OCI-LY1 (cell line): ENCODE data around the gene PTPRCAP.

ENCODE experiments used
- H2AFZ ChIP-seq: fragments of 200-600 bp; sonication (generic), shearing (Covaris generic); 2 replicates; pipeline ENCODE4 v1.6.0; 2014; ENCODE audit warnings: antibody characterized with exemption, mild to moderate bottlenecking, low read length
- H3F3A ChIP-seq: fragments of 200-600 bp; sonication (generic), shearing (Covaris generic); 2 replicates; pipeline ENCODE4 v1.6.0; 2014; ENCODE audit warnings: mild to moderate bottlenecking, antibody characterized with exemption, low read length, moderate library complexity; ENCODE audit not compliant: insufficient read depth
- H3K27ac ChIP-seq: fragments of 200-600 bp; sonication (generic); 2 replicates; pipeline ENCODE4 v1.5.1; 2014; ENCODE audit warnings: low read length, mixed run types, mild to moderate bottlenecking, low read depth; ENCODE audit not compliant: poor library complexity, severe bottlenecking
- H3K27me3 ChIP-seq: fragments of 200-600 bp; sonication (generic); 2 replicates; pipeline ENCODE4 v1.6.0; 2014; ENCODE audit warnings: antibody characterized with exemption, mild to moderate bottlenecking, low read length, moderate library complexity; ENCODE audit not compliant: insufficient read depth
- H3K36me3 ChIP-seq: fragments of 200-600 bp; sonication (generic); 2 replicates; pipeline ENCODE4 v1.6.1; 2014; ENCODE audit warnings: mild to moderate bottlenecking, antibody characterized with exemption, low read length, moderate library complexity, mixed read lengths; ENCODE audit not compliant: insufficient read depth
- H3K4me1 ChIP-seq: fragments of 200-600 bp; sonication (generic); 2 replicates; pipeline ENCODE4 v1.5.1; 2014; ENCODE audit warnings: mild to moderate bottlenecking, low read length, moderate library complexity; ENCODE audit not compliant: insufficient read depth, severe bottlenecking
- H3K4me2 ChIP-seq: fragments of 200-600 bp; sonication (generic), shearing (Covaris generic); 2 replicates; pipeline ENCODE4 v1.6.1; 2014; ENCODE audit warnings: low read length
- H3K4me3 ChIP-seq: fragments of 200-600 bp; sonication (generic); 2 replicates; pipeline ENCODE4 v1.5.1; 2014; ENCODE audit warnings: low read length, low read depth, mild to moderate bottlenecking, mixed read lengths; ENCODE audit not compliant: poor library complexity, severe bottlenecking
- H3K79me2 ChIP-seq: fragments of 200-600 bp; shearing (Covaris generic); 2 replicates; pipeline ENCODE4 v1.6.1; 2016; ENCODE audit warnings: mixed run types, low read length, mixed read lengths; ENCODE audit not compliant: insufficient read depth
- H3K9ac ChIP-seq: fragments of 200-600 bp; sonication (generic), shearing (Covaris generic); 2 replicates; pipeline ENCODE4 v1.6.1; 2014; ENCODE audit warnings: mild to moderate bottlenecking, low read length, mixed read lengths
- H3K9me2 ChIP-seq: fragments of 200-600 bp; sonication (generic), shearing (Covaris generic); 2 replicates; pipeline ENCODE4 v1.6.1; 2014; ENCODE audit warnings: low read depth, mild to moderate bottlenecking, low read length, mixed read lengths
- H3K9me3 ChIP-seq: fragments of 200-600 bp; shearing (Covaris generic); 2 replicates; pipeline ENCODE4 v1.6.1; 2014; ENCODE audit warnings: low read length, mixed read lengths
- H4K20me1 ChIP-seq: fragments of 200-600 bp; sonication (generic), shearing (Covaris generic); 2 replicates; pipeline ENCODE4 v1.6.0; 2016; ENCODE audit warnings: mild to moderate bottlenecking, low read length; ENCODE audit not compliant: insufficient read depth
- EZH2 ChIP-seq: fragments of 200-600 bp; sonication (generic), shearing (Covaris generic); IDR thresholded peaks from 2 replicates; pipeline ENCODE4 v1.8.0; 2017; ENCODE audit warnings: borderline replicate concordance, mixed run types, mild to moderate bottlenecking, antibody characterized with exemption, low read length, moderate library complexity, mixed read lengths
- TF ChIP-seq, protein P1 (sequence below): fragments of 200-600 bp; sonication (generic), shearing (Covaris generic); IDR thresholded peaks from 2 replicates; pipeline ENCODE4 v1.5.1; 2017; ENCODE audit warnings: mild to moderate bottlenecking, antibody characterized with exemption, low read length, moderate library complexity, mixed read lengths

Gene PTPRCAP

DNA sequence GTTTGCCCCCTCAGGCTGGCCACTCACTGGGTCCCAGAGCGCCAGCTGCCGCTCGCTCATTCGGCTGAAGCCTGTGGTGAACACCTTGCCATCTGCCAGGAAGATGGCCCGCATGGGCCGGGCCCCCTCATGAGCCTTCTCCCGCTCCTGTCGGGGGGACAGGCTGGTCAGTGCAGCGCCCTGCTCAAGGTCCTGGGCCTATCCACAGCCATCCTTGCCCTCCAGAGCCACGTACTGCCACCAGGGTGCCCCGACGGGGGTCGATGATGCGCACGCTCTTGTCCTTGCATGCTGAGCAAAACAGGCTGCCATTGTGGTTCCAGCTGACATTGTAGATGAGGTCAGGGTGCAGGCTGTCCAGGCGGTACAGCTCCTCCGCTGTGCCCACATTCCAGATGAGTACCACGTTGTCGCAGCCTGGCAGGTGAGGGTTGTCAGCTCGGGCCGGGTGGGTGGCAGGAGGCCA lies 3.6 kb upstream of the PTPRCAP start:
- Histone ChIP-seq H2AFZ (no peak overlapping the region), H3K9me2 (no peaks in the 10 kb centered on the region), H3K4me3 (no peak overlapping the region), H3K9ac (no peak overlapping the region; the same call in 1 of the 2 replicates), H3K4me2 (peak overlapping the region; percentile 89), H3K36me3 (peaks cover 4% of the 10 kb centered on the region), H3K4me1 (peaks cover 94% of the 10 kb centered on the region), H3K27me3 (no peaks in the 10 kb centered on the region), H3K79me2 (no peaks in the 10 kb centered on the region), H3K9me3 (no peaks in the 10 kb centered on the region), H3K27ac (peak overlapping the region; percentile 97), H3F3A (peaks cover 9% of the 10 kb centered on the region; the same call in 1 of the 2 replicates), H4K20me1 (no peaks in the 10 kb centered on the region)
- TF ChIP-seq, protein P1, sequence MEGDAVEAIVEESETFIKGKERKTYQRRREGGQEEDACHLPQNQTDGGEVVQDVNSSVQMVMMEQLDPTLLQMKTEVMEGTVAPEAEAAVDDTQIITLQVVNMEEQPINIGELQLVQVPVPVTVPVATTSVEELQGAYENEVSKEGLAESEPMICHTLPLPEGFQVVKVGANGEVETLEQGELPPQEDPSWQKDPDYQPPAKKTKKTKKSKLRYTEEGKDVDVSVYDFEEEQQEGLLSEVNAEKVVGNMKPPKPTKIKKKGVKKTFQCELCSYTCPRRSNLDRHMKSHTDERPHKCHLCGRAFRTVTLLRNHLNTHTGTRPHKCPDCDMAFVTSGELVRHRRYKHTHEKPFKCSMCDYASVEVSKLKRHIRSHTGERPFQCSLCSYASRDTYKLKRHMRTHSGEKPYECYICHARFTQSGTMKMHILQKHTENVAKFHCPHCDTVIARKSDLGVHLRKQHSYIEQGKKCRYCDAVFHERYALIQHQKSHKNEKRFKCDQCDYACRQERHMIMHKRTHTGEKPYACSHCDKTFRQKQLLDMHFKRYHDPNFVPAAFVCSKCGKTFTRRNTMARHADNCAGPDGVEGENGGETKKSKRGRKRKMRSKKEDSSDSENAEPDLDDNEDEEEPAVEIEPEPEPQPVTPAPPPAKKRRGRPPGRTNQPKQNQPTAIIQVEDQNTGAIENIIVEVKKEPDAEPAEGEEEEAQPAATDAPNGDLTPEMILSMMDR: no peak
- TF ChIP-seq EZH2: no peak

DNA sequence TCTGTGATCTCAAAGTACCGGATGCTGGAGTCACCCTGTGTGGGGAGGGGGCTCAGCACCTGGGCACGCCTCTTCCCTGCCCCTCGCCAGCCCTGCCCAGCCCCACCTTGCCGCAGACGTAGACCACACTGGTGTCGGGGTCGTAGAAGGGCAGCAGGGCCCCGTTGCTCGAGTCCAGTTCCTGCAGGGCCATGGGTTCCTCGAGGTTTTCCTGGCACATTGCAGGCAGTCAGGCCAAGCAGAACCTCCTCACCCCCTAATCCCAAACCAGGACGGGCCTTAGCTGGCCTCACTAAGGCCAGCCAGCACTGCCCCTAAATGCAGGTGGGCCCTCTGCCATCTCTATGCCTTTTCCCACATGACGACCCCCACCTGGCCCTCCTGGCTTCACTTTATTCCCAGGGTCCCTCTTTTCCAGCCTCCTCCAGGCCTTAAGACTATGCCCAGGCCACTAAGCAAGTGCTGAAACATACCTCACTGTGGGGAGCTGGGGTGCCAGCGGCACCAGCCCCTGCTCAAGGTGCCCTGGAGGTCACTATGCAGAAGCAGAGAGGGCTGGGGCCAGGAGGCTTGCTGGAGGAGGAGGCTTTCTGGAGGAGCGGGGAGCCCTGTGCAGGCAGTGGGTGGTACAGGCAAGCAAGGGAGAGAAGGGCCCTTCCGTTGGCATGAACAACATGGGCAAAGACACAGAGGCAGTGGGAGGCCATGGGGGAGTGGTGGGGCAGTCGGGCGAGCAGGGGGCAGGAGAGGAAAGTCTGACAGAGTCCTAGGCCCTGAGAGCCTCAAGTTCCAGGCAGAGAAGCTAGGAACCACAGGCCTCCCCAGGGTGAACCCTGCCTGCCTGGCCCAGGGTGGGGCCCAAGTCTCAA lies 3.0 kb upstream of the PTPRCAP start:
- Histone ChIP-seq H3K36me3 (peaks cover 11% of the 10 kb centered on the region), H3K27ac (peak overlapping the region; percentile 97), H3K79me2 (no peaks in the 10 kb centered on the region), H3K27me3 (no peaks in the 10 kb centered on the region), H3K9me2 (no peaks in the 10 kb centered on the region), H3F3A (peaks cover 9% of the 10 kb centered on the region; the same call in 1 of the 2 replicates), H4K20me1 (no peaks in the 10 kb centered on the region), H2AFZ (no peak overlapping the region), H3K4me1 (peaks cover 94% of the 10 kb centered on the region), H3K4me2 (peak overlapping the region; percentile 89), H3K9me3 (no peaks in the 10 kb centered on the region), H3K4me3 (peak overlapping the region; percentile 79), H3K9ac (peak overlapping the region; percentile 92; the same call in 1 of the 2 replicates)
- TF ChIP-seq EZH2: no peak
- TF ChIP-seq, protein P1: no peak

DNA sequence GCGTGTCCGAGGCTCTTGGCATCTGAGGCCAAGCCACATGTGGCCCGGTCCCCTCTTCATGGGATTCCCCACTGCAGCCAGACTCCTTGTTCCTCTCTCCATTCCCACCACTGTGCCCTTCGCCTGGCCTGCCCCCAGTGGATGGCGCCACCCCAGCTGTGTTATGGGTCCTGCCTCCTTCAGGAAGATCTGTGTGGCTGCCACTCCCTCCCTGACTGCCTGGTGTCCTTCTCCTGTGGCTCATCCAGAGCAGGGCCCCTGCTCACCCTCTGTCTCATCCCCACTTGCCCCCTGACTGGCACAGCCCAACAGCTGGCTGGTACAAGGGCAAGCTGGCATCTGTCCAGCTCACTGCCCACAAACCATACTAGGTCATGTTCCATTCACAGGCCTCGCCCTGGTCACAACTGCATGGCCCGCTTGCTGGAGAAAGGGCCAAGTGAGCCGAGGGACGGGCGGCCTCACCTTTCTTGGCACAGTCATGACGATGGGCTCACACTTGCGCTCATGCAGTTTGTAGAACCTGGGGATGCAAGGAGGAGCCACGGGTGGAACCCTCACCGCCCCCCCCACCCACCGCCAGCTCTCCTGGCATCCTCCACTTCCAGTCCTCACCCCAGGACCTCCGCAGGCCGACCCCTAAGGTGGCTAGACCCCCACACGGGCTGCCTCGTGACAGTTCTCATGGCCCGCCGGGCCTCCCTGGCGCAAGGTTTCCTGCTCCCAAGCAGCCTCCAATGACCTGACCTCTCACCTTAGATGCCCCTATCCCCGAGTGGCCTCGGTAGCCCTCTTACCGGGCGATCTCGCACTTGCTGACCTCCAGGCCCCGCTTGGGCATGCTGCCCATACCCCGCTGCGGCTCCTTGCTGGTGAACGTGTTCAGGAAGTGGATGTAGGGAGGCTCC lies 2.1 kb upstream of the PTPRCAP start:
- Histone ChIP-seq H3K27me3 (no peaks in the 10 kb centered on the region), H3K9me2 (no peaks in the 10 kb centered on the region), H4K20me1 (no peaks in the 10 kb centered on the region), H3K9ac (peak overlapping the region; percentile 92; the same call in 1 of the 2 replicates), H3K4me1 (peaks cover 94% of the 10 kb centered on the region), H3K9me3 (no peaks in the 10 kb centered on the region), H3K36me3 (peaks cover 20% of the 10 kb centered on the region), H2AFZ (no peak overlapping the region), H3F3A (peaks cover 9% of the 10 kb centered on the region; the same call in 1 of the 2 replicates), H3K27ac (peak overlapping the region; percentile 97), H3K4me3 (peak overlapping the region; percentile 79), H3K4me2 (peak overlapping the region; percentile 89), H3K79me2 (no peaks in the 10 kb centered on the region)
- TF ChIP-seq EZH2: no peak
- TF ChIP-seq, protein P1: peak; percentile 40; the same call in 1 of the 2 replicates
